GM21515 (cell line): ENCODE data around the gene B9D1.

Experiments
- ATAC-seq: cut with Tn5 transposase; IDR thresholded peaks from one replicate; pipeline ENCODE4 v1.9.1; 2021; ENCODE audit not compliant: unreplicated experiment

Gene B9D1

GRCh38 chr17:19339341-19339815, 23.1 kb downstream of the B9D1 start:
- no peak for ATAC-seq

DNA sequence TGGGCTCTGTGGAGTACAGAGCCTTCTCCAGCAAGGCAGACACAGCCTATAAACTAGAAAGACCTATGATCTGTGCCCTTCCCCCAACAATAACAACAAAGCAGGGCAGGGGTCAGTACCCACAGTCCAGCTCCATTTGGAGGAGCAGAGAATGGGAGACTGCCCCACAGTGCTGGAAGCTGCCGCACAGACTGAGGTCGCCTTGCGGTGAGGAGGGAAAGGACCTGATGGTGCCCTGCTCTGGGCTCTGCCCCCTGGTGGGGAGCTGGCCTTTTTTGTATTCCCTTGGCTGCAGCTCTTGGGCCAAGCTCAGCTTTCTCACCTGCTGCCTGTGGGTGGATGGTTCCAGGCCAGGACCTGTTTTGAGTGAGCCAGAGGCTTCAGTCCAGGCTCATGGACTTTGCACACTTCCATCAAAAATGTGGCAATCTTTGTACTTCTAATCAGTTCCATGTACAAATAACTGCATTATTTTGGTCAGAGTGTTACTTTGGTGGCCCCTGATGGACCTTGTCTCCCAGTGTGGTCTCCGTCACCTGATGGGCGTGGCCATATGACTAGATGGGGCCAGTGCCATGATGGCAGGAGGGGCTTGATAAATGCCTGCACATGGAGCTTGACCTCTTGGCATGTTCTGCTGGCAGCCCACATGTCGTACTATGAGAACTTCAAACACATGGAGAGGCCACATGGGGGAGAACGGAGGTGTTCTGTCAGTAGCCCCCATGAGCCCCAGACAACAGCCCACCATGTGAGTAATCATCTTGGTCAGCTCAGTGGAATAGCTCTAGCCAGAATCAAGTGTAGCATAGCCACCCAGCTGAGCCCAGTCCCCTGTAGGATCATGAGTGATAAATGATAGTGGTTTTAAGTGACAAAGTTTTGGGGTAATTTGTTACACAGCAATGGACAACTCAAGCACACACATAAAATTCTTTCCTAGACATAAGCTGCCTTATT, 24.2 kb downstream of the B9D1 start:
- no peak for ATAC-seq

DNA sequence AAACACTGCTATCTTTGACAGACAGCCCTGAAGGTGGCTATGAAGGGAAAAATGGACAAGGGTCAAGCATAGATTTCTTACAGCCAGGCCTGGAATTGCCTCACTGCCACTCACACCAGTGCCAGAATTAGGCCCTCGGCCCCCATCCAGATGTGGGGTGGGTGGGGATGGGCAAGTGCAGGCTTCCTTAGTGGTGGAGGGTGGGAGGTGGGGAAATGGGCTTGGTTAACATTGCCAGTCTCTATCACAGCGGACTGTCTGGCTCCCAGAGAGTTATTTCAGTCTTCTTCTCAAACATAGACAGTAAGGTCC, 24.9 kb downstream of the B9D1 start:
- no peak for ATAC-seq

- ATAC-seq: no peak
Measured at GRCh38 chr17:19336938-19337711, 25.4 kb downstream of the B9D1 start.

- ATAC-seq: no peak
Measured at GRCh38 chr17:19335951-19336631, 26.4 kb downstream of the B9D1 start.

GRCh38 chr17:19334331-19334730, 28.2 kb downstream of the B9D1 start:
- ATAC-seq: no peak

- ATAC-seq: no peak
Measured at GRCh38 chr17:19333736-19334290, 28.7 kb downstream of the B9D1 start.

- ATAC-seq: no peak
Measured at GRCh38 chr17:19333132-19333440, 29.4 kb downstream of the B9D1 start.

- no peak for ATAC-seq
Measured at GRCh38 chr17:19332371-19333131, 30.0 kb downstream of the B9D1 start.

DNA sequence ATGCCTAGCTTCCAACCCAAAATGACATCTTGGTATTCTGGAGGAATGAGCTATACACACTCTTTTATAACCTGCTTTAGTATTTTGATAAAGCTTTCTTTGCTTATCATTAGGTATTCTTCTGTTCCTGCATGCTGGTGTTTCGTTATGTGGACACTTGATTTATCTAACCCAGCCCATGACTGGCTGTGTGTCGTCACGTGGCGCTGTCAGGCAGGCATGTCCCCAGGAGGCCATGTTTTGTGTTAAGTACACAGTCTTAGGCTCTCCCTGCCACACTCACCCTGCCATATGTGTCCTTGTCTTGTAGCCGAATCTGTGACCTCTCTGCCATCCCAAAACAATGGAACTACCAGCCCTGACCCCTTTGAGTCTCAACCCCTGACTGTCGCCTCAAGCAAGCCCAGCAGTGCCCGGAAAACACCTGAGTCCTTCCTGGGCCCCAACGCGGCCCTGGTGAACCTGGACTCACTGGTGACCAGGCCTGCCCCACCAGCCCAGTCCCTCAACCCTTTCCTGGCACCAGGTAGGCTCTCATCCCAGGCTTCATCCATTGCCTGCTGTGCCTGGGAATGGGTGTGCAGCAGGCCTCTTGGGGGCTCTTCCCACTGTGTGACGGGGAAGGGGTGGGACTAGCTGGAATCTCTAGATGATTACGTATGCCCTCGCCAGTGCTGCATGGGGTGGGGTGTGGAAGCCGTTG, 30.8 kb downstream of the B9D1 start:
- no peak for ATAC-seq

DNA sequence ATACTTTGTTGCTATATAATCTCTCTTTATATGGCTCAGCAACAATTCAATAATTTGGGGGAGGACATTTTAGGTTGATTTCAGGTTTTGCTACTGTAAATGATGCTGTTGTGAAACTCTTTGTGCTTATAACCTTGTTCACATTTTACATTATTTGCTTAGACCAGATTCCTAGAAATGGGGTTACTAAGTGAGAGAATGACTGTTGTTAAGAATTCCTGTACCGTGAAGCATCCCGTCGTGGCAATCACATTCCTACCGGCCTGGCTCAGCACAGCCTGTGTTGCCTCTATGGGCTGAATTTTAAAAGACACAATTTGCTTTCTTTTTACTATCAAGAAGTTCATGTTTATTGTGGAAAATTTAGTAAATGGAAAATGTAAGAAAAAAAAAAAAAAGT, 31.4 kb downstream of the B9D1 start:
- no peak for ATAC-seq

DNA sequence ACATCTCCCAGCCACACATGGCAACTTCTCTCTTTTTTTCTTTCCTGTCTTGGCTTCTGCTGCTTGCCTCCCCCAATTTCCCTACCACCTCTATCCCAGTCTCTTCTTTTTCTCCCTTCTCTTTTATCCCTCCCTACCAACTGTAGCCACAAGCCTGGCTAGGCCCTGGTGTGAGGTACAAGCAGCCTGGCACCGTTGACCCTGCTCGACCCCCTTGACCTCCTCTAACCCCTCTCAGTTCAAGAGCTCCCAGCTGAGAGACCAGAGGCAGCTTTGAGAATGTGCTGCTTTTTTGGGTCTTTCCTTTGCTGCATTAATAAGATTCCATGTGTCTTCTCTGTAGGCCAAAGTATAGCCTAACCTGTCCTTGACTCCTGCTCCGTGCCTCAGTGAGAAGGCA, 32.3 kb downstream of the B9D1 start:
- ATAC-seq: no peak

- ATAC-seq: no peak
Measured at GRCh38 chr17:19329839-19330238, 32.7 kb downstream of the B9D1 start.

DNA sequence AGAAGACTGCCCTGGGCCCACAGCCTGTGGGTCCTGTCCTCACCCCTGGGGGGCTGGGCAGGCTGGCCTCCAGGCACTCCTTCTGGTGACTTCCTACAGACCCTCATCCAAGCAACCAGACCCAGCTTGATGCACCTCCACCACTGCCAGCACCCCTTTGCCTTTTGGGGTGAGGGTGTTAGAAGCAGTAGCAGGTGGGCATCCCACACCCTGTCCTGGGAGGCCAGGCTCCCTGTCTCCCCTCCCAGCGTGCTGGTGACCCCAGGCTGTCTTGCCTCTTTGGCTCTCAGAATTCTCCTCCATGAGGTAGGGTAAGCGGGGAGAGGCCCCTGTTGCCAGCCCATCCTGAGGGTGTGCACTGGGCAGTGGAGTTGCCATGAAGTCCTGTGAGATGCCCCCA, 33.4 kb downstream of the B9D1 start:
- ATAC-seq: no peak

DNA sequence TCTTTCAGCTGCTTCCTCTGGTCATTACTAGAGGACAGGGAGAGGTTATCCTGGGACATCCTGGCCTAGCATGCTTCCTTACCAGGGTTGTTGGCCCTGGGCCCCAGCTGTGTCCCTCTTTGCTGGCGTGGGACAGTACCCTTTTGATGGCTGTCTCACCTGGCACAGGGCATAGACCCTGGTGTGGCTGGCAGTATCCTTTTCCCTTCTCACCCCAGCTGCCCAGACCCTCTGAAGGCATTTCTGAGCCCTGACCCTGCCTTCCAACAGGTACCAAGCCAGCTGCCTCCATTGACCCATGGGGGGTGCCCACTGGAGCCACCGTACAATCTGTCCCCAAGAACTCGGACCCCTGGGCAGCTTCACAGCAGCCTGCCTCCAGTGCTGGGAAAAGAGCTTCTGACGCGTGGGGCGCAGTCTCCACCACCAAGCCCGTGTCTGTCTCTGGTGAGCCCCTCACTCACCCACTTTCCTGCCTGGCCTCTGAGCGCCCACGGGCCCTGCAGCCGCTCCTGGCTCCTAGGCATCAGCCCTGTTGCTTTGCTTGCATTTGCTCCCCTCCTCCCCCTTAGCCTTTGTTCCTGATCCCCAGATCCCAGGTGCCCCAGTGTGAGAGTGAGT, 34.0 kb downstream of the B9D1 start:
- no peak for ATAC-seq

- ATAC-seq: no peak
Measured at GRCh38 chr17:19327031-19327783, 35.3 kb downstream of the B9D1 start.

GRCh38 chr17:19325542-19325941, 37.0 kb downstream of the B9D1 start:
- no peak for ATAC-seq

DNA sequence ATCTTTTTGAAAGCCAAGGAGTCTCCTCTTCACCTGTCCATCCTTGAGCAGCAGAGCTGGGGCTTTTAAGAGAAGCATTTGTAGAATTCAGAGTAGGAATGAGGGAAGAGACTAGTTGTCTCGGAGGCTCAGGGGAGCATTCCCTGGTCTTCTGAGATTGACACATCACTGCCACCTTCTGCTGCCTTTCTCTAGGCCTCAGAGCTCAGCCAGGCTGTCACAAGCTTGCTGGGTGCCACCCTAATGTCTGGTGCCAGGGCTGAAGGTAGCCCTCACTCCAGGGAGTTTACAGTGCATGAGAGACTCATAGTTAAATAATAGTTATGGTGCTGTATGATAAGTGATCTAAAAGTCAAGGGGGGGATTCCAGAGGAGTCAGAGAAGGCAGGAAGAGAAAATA, 39.7 kb downstream of the B9D1 start:
- no peak for ATAC-seq

DNA sequence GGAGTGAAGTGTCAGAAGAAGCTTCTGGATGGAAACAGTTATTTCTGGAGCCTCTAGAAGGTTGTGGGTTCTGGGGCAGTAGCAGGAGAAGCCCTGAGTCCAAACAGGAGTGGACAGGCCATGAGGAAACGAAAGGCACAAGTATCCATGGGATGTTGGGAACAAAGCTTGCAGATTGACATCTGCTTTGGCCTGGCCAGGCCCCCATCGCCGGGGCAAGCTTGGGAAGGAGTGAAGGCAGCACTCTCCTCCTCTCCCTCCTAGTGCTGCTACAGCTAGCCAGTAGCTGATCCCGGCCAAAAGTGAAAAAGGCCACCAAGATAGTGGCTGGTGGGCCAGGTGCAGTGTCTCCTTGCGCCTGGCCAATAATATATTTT, 40.4 kb downstream of the B9D1 start:
- no peak for ATAC-seq
